RWPE2 (cell line): ENCODE results near the gene GSG1L.
A peak's percentile ranks its signal among the peaks of the same experiment; 100 is the strongest.

ENCODE experiments used
- ATAC-seq: fragments of 200-7000 bp; cut with Tn5 transposase; 3 replicates; pipeline ENCODE4 v1.9.1; 2021; ENCODE audit warnings: low read depth
- DNase-seq: peaks from one replicate; pipeline ENCODE4 v3.0.0-alpha.2; 2020; ENCODE audit warnings: low spot score
- H3K27ac ChIP-seq: fragments of 450-650 bp; 2 replicates; pipeline ENCODE4 v1.5.1; 2017; ENCODE audit warnings: mild to moderate bottlenecking; ENCODE audit not compliant: poor library complexity, severe bottlenecking
- H3K27me3 ChIP-seq: fragments of 250-450 bp; sonication (Bioruptor Pico); 2 replicates; pipeline ENCODE4 v1.5.1; 2021; ENCODE audit warnings: mild to moderate bottlenecking, moderate library complexity; ENCODE audit not compliant: insufficient read depth, poor library complexity, severe bottlenecking
- H3K36me3 ChIP-seq: fragments of 250-450 bp; sonication (Bioruptor Pico); 2 replicates; pipeline ENCODE4 v1.5.1; 2020; ENCODE audit warnings: low read depth, mild to moderate bottlenecking, moderate library complexity
- H3K4me1 ChIP-seq: fragments of 250-450 bp; sonication (Bioruptor Pico); 2 replicates; pipeline ENCODE4 v1.5.1; 2021; ENCODE audit warnings: mild to moderate bottlenecking, moderate library complexity; ENCODE audit not compliant: insufficient read depth, poor library complexity, severe bottlenecking
- H3K4me3 ChIP-seq: fragments of 250-450 bp; sonication (Bioruptor Pico); 2 replicates; pipeline ENCODE4 v1.5.1; 2021; ENCODE audit warnings: mild to moderate bottlenecking, moderate library complexity; ENCODE audit not compliant: severe bottlenecking
- H3K9me3 ChIP-seq: fragments of 250-450 bp; sonication (Bioruptor Pico); 2 replicates; pipeline ENCODE4 v1.5.1; 2021; ENCODE audit warnings: mild to moderate bottlenecking, moderate library complexity; ENCODE audit not compliant: severe bottlenecking
- TF ChIP-seq, protein P1 (sequence below): fragments of 450-650 bp; IDR thresholded peaks from one replicate; pipeline ENCODE4 v1.5.1; 2017; ENCODE audit warnings: mild to moderate bottlenecking, moderate library complexity; ENCODE audit not compliant: poor library complexity, severe bottlenecking

The GSG1L gene

GRCh38 chr16:27811881-27812280, 251.6 kb downstream of the GSG1L start:
- Histone ChIP-seq H3K9me3 (no peaks in the 10 kb centered on the region), H3K4me3 (no peak overlapping the region), H3K27me3 (no peaks in the 10 kb centered on the region), H3K36me3 (no peaks in the 10 kb centered on the region), H3K4me1 (no peaks in the 10 kb centered on the region), H3K27ac (no peak overlapping the region)
- ATAC-seq (no peak), DNase-seq (peak; percentile 18)
- TF ChIP-seq, protein P1, sequence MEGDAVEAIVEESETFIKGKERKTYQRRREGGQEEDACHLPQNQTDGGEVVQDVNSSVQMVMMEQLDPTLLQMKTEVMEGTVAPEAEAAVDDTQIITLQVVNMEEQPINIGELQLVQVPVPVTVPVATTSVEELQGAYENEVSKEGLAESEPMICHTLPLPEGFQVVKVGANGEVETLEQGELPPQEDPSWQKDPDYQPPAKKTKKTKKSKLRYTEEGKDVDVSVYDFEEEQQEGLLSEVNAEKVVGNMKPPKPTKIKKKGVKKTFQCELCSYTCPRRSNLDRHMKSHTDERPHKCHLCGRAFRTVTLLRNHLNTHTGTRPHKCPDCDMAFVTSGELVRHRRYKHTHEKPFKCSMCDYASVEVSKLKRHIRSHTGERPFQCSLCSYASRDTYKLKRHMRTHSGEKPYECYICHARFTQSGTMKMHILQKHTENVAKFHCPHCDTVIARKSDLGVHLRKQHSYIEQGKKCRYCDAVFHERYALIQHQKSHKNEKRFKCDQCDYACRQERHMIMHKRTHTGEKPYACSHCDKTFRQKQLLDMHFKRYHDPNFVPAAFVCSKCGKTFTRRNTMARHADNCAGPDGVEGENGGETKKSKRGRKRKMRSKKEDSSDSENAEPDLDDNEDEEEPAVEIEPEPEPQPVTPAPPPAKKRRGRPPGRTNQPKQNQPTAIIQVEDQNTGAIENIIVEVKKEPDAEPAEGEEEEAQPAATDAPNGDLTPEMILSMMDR, result no peak

DNA sequence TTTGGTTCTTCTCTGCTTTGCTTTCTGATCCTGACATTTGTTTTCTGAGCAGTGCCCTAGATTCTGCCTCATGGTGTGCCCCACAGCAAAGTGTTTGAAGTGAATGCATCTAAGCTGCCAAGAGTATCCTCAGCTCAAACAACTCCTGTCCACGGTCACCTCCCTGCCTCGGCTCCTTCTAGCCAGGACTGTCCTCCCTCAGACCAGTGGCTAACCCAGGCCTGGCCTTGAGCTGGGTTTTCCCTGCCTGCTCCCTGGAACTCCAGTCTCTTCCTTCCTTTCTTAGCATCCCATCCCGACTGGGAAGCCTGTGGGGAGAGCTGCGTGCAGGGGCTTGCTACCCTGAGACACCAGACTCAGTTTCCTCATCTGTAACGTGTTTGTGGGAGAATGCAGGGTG, 256.5 kb downstream of the GSG1L start:
- H3K9me3 ChIP-seq, result no peaks in the 10 kb centered on the region
- H3K4me3 ChIP-seq, result no peak overlapping the region
- H3K27me3 ChIP-seq, result no peaks in the 10 kb centered on the region
- DNase-seq, result no peak
- no peak overlapping the region for H3K27ac ChIP-seq
- no peaks in the 10 kb centered on the region for H3K36me3 ChIP-seq
- ATAC-seq, result no peak
- no peaks in the 10 kb centered on the region for H3K4me1 ChIP-seq
- TF ChIP-seq, protein P1, result no peak

DNA sequence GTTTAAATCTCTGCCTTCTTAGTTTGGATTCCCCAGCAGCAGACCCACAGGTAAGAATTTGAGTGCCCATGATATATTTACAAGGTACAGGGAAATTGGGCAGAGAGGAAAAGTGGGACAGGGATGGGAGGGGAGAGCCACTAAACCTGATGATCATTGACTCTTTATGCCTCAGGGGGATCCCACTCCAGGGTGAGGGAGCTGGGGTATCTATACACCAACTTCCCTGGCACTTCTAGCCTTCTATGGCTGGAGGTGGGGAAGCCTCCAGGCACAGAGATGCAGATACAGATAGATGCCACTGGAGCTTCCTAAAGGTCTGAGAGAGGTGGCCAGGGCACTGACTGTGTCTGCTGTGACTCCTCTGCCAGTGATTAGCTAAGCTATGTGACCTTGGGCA, 257.1 kb downstream of the GSG1L start:
- ATAC-seq (no peak), DNase-seq (no peak)
- Histone ChIP-seq H3K27ac (no peak overlapping the region), H3K4me1 (no peaks in the 10 kb centered on the region), H3K4me3 (no peak overlapping the region), H3K9me3 (no peaks in the 10 kb centered on the region), H3K27me3 (no peaks in the 10 kb centered on the region), H3K36me3 (no peaks in the 10 kb centered on the region)
- TF ChIP-seq, protein P1, result no peak

DNA sequence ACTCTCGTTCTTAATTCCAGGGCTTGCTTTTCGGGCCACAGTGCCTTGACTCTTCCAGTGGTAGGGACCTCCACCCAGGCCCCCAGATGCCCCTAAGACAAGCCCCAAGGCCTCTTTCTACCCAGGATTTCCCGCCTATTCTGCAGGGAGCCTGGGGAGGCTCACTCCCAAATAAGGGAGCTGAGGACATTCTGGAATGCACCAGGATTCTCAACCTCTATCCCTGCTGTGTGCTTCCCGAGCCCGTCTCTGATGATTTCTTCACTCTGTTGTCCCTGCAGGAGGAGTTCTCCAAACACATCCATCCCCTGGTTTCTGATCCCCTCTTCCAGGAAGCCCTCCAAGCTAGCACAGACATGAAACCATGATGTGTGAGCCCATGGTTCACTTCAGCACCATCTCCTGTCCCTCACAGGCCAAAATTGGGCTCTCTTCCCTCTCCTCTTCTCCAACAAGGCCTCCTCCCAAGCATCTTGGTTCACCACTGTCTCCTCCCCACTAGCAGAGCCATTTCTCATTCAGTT, 257.6 kb downstream of the GSG1L start:
- TF ChIP-seq, protein P1, result no peak
- Histone ChIP-seq H3K9me3 (no peaks in the 10 kb centered on the region), H3K4me3 (no peak overlapping the region), H3K27me3 (no peaks in the 10 kb centered on the region), H3K27ac (no peak overlapping the region), H3K36me3 (no peaks in the 10 kb centered on the region), H3K4me1 (no peaks in the 10 kb centered on the region)
- DNase-seq (no peak), ATAC-seq (no peak)

GRCh38 chr16:27803775-27804549, 259.6 kb downstream of the GSG1L start:
- no peak for ATAC-seq
- no peak overlapping the region for H3K4me3 ChIP-seq
- no peaks in the 10 kb centered on the region for H3K9me3 ChIP-seq

More at GRCh38 chr16:27803775-27804549, 259.6 kb downstream of the GSG1L start:
- Histone ChIP-seq H3K36me3 (no peaks in the 10 kb centered on the region), H3K27ac (no peak overlapping the region), H3K4me1 (no peaks in the 10 kb centered on the region), H3K27me3 (no peaks in the 10 kb centered on the region)
- no peak for DNase-seq
- TF ChIP-seq, protein P1, result no peak
